ENCODE measurements around the gene PHACTR1. TPM values are rescaled to one million over a fixed set of nuclear protein-coding genes. Genes with fewer than 3 reads are reported as not detected.

PHACTR1 gene
- total and polyA plus RNA-seq, 4 donors = 0.31 to 1.5 (median 0.79) TPM

DNA sequence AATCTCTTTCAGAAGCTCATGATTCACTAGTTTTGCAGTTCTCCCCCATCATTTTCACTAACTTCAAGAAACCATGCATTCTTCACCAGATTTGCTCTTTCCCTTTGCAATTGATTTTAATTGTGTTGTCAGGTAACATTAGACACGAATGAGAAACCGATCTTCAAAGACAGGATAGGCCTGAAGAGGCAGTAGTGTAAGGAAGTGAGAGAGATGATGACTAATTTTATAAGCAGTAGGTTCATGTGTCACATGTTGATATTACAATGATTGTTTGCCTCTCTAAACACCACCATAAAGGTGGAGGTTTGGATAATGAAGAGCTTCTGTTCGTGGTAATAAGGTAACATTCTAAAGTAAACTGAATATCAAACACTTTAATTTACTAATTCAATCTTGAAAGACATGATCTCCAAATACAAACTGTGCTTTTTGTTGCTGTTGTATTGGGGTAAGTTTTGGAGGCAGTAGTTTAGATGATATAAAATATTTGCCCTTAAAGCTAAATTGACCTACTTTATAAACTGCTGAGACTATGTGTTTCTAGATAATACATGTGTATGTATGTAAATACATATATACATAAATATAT lies 207.2 kb downstream of the PHACTR1 start (continued):
- TF ChIP-seq, protein P1, sequence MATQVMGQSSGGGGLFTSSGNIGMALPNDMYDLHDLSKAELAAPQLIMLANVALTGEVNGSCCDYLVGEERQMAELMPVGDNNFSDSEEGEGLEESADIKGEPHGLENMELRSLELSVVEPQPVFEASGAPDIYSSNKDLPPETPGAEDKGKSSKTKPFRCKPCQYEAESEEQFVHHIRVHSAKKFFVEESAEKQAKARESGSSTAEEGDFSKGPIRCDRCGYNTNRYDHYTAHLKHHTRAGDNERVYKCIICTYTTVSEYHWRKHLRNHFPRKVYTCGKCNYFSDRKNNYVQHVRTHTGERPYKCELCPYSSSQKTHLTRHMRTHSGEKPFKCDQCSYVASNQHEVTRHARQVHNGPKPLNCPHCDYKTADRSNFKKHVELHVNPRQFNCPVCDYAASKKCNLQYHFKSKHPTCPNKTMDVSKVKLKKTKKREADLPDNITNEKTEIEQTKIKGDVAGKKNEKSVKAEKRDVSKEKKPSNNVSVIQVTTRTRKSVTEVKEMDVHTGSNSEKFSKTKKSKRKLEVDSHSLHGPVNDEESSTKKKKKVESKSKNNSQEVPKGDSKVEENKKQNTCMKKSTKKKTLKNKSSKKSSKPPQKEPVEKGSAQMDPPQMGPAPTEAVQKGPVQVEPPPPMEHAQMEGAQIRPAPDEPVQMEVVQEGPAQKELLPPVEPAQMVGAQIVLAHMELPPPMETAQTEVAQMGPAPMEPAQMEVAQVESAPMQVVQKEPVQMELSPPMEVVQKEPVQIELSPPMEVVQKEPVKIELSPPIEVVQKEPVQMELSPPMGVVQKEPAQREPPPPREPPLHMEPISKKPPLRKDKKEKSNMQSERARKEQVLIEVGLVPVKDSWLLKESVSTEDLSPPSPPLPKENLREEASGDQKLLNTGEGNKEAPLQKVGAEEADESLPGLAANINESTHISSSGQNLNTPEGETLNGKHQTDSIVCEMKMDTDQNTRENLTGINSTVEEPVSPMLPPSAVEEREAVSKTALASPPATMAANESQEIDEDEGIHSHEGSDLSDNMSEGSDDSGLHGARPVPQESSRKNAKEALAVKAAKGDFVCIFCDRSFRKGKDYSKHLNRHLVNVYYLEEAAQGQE (IDR thresholded peaks at IDR 0.05) = no peak
- TF ChIP-seq, protein P2, sequence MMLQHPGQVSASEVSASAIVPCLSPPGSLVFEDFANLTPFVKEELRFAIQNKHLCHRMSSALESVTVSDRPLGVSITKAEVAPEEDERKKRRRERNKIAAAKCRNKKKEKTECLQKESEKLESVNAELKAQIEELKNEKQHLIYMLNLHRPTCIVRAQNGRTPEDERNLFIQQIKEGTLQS (IDR thresholded peaks at IDR 0.05) = no peak

DNA sequence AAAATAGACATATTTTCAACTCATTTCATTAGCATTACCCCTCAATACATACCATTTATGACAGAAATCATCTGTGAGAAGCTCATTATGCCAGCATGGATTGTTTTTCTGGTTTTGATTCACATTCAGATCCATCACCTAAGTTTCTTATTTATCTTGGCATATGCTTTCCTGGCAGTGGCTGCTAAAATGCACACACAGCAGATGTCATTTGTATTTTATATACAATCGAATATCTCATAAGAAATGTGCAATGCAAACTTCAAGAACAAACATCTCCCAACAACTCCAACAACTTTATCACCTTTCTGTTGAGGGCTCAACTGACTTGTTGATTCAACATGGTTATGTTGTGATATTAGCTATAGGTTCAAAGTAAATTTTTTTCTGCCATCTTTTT lies 208.3 kb downstream of the PHACTR1 start:
- Histone ChIP-seq H3K9me3 (ENCODE audit: control insufficient read depth in 4 of 4, low read length in 3 of 4) (no peaks in the 10 kb centered on the region), H3K36me3 (ENCODE audit: control insufficient read depth in 4 of 4, insufficient read depth in 3 of 4, low read depth in 1 of 4, low read length in 3 of 4) (no peaks in the 10 kb centered on the region), H3K27me3 (ENCODE audit: control insufficient read depth in 4 of 4, insufficient read depth in 4 of 4, low read length in 3 of 4) (peaks cover 0 to 5% (median 0%) of the 10 kb centered on the region in 4 donors), H3K4me1 (ENCODE audit: control insufficient read depth in 4 of 4, insufficient read depth in 4 of 4, low read length in 3 of 4) (no peaks in the 10 kb centered on the region), H3K4me3 (ENCODE audit: low read depth in 1 of 3, low read length in 3 of 3) (no peak overlapping the region), H3K9ac (ENCODE audit: low read depth in 1 of 2, low read length in 2 of 2) (no peak overlapping the region), H3K27ac (ENCODE audit: low read depth in 1 of 2, low read length in 2 of 2) (no peak overlapping the region)
- no peak for DNase-seq (ENCODE audit: low spot score)
- TF ChIP-seq, protein P1 (IDR thresholded peaks at IDR 0.05) = no peak
- no peak for TF ChIP-seq SP1 (IDR thresholded peaks at IDR 0.05)
- TF ChIP-seq, protein P3, sequence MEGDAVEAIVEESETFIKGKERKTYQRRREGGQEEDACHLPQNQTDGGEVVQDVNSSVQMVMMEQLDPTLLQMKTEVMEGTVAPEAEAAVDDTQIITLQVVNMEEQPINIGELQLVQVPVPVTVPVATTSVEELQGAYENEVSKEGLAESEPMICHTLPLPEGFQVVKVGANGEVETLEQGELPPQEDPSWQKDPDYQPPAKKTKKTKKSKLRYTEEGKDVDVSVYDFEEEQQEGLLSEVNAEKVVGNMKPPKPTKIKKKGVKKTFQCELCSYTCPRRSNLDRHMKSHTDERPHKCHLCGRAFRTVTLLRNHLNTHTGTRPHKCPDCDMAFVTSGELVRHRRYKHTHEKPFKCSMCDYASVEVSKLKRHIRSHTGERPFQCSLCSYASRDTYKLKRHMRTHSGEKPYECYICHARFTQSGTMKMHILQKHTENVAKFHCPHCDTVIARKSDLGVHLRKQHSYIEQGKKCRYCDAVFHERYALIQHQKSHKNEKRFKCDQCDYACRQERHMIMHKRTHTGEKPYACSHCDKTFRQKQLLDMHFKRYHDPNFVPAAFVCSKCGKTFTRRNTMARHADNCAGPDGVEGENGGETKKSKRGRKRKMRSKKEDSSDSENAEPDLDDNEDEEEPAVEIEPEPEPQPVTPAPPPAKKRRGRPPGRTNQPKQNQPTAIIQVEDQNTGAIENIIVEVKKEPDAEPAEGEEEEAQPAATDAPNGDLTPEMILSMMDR (IDR thresholded peaks at IDR 0.05; ENCODE audit: low read depth, low read length, missing input control) = no peak
- TF ChIP-seq NR2F2 (IDR thresholded peaks at IDR 0.05) = no peak
- no peak for TF ChIP-seq FOXA1 (IDR thresholded peaks at IDR 0.05)
- TF ChIP-seq, protein P4, sequence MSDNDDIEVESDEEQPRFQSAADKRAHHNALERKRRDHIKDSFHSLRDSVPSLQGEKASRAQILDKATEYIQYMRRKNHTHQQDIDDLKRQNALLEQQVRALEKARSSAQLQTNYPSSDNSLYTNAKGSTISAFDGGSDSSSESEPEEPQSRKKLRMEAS (IDR thresholded peaks at IDR 0.05) = no peak
- TF ChIP-seq, protein P2 (IDR thresholded peaks at IDR 0.05) = no peak
- no peak for TF ChIP-seq HNF4A (conservative IDR thresholded peaks at IDR 0.05)
- TF ChIP-seq EGR1 (IDR thresholded peaks at IDR 0.05; ENCODE audit: low read depth in 2 of 2) = no peak
- no peak for TF ChIP-seq YY1 (IDR thresholded peaks at IDR 0.05)
- TF ChIP-seq JUND (IDR thresholded peaks at IDR 0.05) = no peak
- no peak for TF ChIP-seq HNF4G (IDR thresholded peaks at IDR 0.05)
- TF ChIP-seq, protein P5, sequence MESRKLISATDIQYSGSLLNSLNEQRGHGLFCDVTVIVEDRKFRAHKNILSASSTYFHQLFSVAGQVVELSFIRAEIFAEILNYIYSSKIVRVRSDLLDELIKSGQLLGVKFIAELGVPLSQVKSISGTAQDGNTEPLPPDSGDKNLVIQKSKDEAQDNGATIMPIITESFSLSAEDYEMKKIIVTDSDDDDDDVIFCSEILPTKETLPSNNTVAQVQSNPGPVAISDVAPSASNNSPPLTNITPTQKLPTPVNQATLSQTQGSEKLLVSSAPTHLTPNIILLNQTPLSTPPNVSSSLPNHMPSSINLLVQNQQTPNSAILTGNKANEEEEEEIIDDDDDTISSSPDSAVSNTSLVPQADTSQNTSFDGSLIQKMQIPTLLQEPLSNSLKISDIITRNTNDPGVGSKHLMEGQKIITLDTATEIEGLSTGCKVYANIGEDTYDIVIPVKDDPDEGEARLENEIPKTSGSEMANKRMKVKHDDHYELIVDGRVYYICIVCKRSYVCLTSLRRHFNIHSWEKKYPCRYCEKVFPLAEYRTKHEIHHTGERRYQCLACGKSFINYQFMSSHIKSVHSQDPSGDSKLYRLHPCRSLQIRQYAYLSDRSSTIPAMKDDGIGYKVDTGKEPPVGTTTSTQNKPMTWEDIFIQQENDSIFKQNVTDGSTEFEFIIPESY (IDR thresholded peaks at IDR 0.05) = no peak
- WGBS = 68% methylated on average over 1 of the region's 1 CpG

Measured in liver (tissue), 9 donors.